H9 (cell line): ENCODE results near the gene FTO. TPM values are rescaled to one million over a fixed set of nuclear protein-coding genes. Genes with fewer than 3 reads are reported as not detected.

ENCODE experiments used
- DNase-seq: peaks from one replicate; pipeline ENCODE4 v3.0.0-alpha.2; 2017
- H2AFZ ChIP-seq: one replicate; pipeline ENCODE4 v1.6.1; 2013; ENCODE audit warnings: mild to moderate bottlenecking, low read length, control low read depth, moderate library complexity
- H2AK5ac ChIP-seq: 2 replicates; pipeline ENCODE4 v1.6.1; 2013; ENCODE audit warnings: low read length, control low read depth, mixed read lengths; ENCODE audit not compliant: insufficient read length
- H2BK120ac ChIP-seq: one replicate; pipeline ENCODE4 v1.6.1; 2013; ENCODE audit warnings: low read depth, mild to moderate bottlenecking, low read length, control low read depth, inconsistent platforms; ENCODE audit not compliant: poor library complexity, severe bottlenecking
- H2BK12ac ChIP-seq: 2 replicates; pipeline ENCODE4 v1.6.1; 2013; ENCODE audit warnings: low read length, control low read depth, mixed read lengths, low read depth; ENCODE audit not compliant: insufficient read length
- H2BK15ac ChIP-seq: 2 replicates; pipeline ENCODE4 v1.6.1; 2013; ENCODE audit warnings: low read depth, low read length, control low read depth
- H2BK20ac ChIP-seq: one replicate; pipeline ENCODE4 v1.6.1; 2013; ENCODE audit warnings: low read depth, mild to moderate bottlenecking, low read length, control low read depth, inconsistent platforms; ENCODE audit not compliant: poor library complexity, severe bottlenecking
- H2BK5ac ChIP-seq: 2 replicates; pipeline ENCODE4 v1.6.1; 2013; ENCODE audit warnings: low read length, control low read depth, mixed read lengths; ENCODE audit not compliant: insufficient read length
- H3K14ac ChIP-seq: 2 replicates; pipeline ENCODE4 v1.6.1; 2013; ENCODE audit warnings: low read length, control low read depth; ENCODE audit not compliant: insufficient read depth
- H3K18ac ChIP-seq: 2 replicates; pipeline ENCODE4 v1.6.1; 2013; ENCODE audit warnings: low read depth, mild to moderate bottlenecking, mixed read lengths, low read length, control low read depth; ENCODE audit not compliant: insufficient read length
- H3K23ac ChIP-seq: 2 replicates; pipeline ENCODE4 v1.6.1; 2013; ENCODE audit warnings: low read length, control low read depth, mixed read lengths, low read depth; ENCODE audit not compliant: insufficient read length
- H3K23me2 ChIP-seq: 2 replicates; pipeline ENCODE4 v1.6.1; 2013; ENCODE audit warnings: low read depth, mild to moderate bottlenecking, mixed read lengths, low read length, control low read depth; ENCODE audit not compliant: insufficient read length, poor library complexity, severe bottlenecking
- H3K27ac ChIP-seq: 2 replicates; pipeline ENCODE4 v1.5.1; 2013; ENCODE audit warnings: low read length, control low read depth, mixed read lengths, low read depth; ENCODE audit not compliant: insufficient read length
- H3K27me3 ChIP-seq: 2 replicates; pipeline ENCODE4 v1.6.1; 2013; ENCODE audit warnings: low read length, control low read depth, inconsistent platforms; ENCODE audit not compliant: insufficient read depth
- H3K4ac ChIP-seq: 2 replicates; pipeline ENCODE4 v1.6.1; 2013; ENCODE audit warnings: low read depth, mild to moderate bottlenecking, control low read depth, inconsistent platforms, low read length, moderate library complexity
- H3K4me1 ChIP-seq: 2 replicates; pipeline ENCODE4 v1.6.1; 2013; ENCODE audit warnings: low read length, control low read depth, inconsistent platforms; ENCODE audit not compliant: insufficient read depth
- H3K4me2 ChIP-seq: 2 replicates; pipeline ENCODE4 v1.6.1; 2013; ENCODE audit warnings: low read length, control low read depth, mixed read lengths; ENCODE audit not compliant: insufficient read length, insufficient read depth
- H3K56ac ChIP-seq: 2 replicates; pipeline ENCODE4 v1.6.1; 2013; ENCODE audit warnings: low read depth, mild to moderate bottlenecking, mixed read lengths, low read length, control low read depth; ENCODE audit not compliant: insufficient read length
- H3K79me1 ChIP-seq: 2 replicates; pipeline ENCODE4 v1.6.1; 2013; ENCODE audit warnings: low read depth, mild to moderate bottlenecking, moderate library complexity, low read length, control low read depth, inconsistent platforms; ENCODE audit not compliant: insufficient read depth, poor library complexity, severe bottlenecking
- H3K79me2 ChIP-seq: 2 replicates; pipeline ENCODE4 v1.6.1; 2013; ENCODE audit warnings: low read length, control low read depth, inconsistent platforms; ENCODE audit not compliant: insufficient read depth
- H3K9ac ChIP-seq: 2 replicates; pipeline ENCODE4 v1.6.1; 2013; ENCODE audit warnings: low read length, control low read depth, mixed read lengths; ENCODE audit not compliant: insufficient read length; ENCODE audit errors: extremely low read depth
- H3K9me3 ChIP-seq: one replicate; pipeline ENCODE4 v1.6.1; 2013; ENCODE audit warnings: low read depth, low read length, inconsistent platforms; ENCODE audit not compliant: control insufficient read depth
- H3T11ph ChIP-seq: one replicate; pipeline ENCODE4 v1.6.1; 2013; ENCODE audit warnings: mild to moderate bottlenecking, low read length, control low read depth, inconsistent platforms
- H4K20me1 ChIP-seq: one replicate; pipeline ENCODE4 v1.6.1; 2013; ENCODE audit not compliant: control insufficient read depth, insufficient read length, insufficient read depth
- H4K5ac ChIP-seq: 2 replicates; pipeline ENCODE4 v1.6.1; 2013; ENCODE audit warnings: low read depth, mild to moderate bottlenecking, mixed read lengths, low read length, control low read depth; ENCODE audit not compliant: insufficient read length
- H4K8ac ChIP-seq: replicated peaks from 2 replicates; pipeline ENCODE4 v1.6.1; 2013; ENCODE audit warnings: low read length, control low read depth, mixed read lengths, low read depth; ENCODE audit not compliant: insufficient read length
- H4K91ac ChIP-seq: 2 replicates; pipeline ENCODE4 v1.6.1; 2013; ENCODE audit warnings: low read depth, mild to moderate bottlenecking, moderate library complexity, mixed read lengths, low read length, control low read depth; ENCODE audit not compliant: insufficient read length
- H3K27ac Mint-ChIP-seq, 3 experiments: 2 replicates in 2 of 3; 3 replicates in 1 of 3; pipeline ENCODE4 v1.8.0; 2020 to 2021; ENCODE audit warnings: mixed read lengths in 3 of 3, mild to moderate bottlenecking in 1 of 3, moderate library complexity in 1 of 3
- H3K27me3 Mint-ChIP-seq: 2 replicates; pipeline ENCODE4 v1.8.0; 2021; ENCODE audit warnings: low read depth, mild to moderate bottlenecking, moderate library complexity, mixed read lengths
- H3K36me3 Mint-ChIP-seq, 3 experiments: 2 replicates in 2 of 3; 3 replicates in 1 of 3; pipeline ENCODE4 v1.8.0; 2020 to 2021; ENCODE audit warnings: low read depth in 3 of 3, mixed read lengths in 3 of 3; ENCODE audit not compliant: insufficient read depth in 1 of 3
- H3K4me1 Mint-ChIP-seq, 2 experiments: 2 replicates each; pipeline ENCODE4 v1.8.0; 2020; ENCODE audit warnings: mixed read lengths in 2 of 2
- H3K4me3 Mint-ChIP-seq, 2 experiments: 2 replicates in 1 of 2; 3 replicates in 1 of 2; pipeline ENCODE4 v1.8.0; 2020 to 2021; ENCODE audit warnings: mild to moderate bottlenecking in 2 of 2, mixed read lengths in 2 of 2, moderate library complexity in 1 of 2
- H3K9me3 Mint-ChIP-seq, 2 experiments: 2 replicates in 1 of 2; 3 replicates in 1 of 2; pipeline ENCODE4 v1.8.0; 2020; ENCODE audit warnings: mild to moderate bottlenecking in 2 of 2, mixed read lengths in 2 of 2, moderate library complexity in 1 of 2
- CTCF ChIP-seq: fragments of 200-600 bp; sonication (generic); conservative IDR thresholded peaks from 3 replicates; pipeline ENCODE4 v1.8.0; 2021; ENCODE audit warnings: antibody characterized with exemption, mild to moderate bottlenecking
- WGBS: extraction: QIAGEN DNeasy Blood & Tissue Kit; methylation state at CpG from one replicate; pipeline ENCODE4 v1.1.7; 2013; ENCODE audit warnings: missing lambda C conversion rate, low lambda C conversion rate, mixed read lengths; ENCODE audit not compliant: insufficient read length; ENCODE audit errors: extremely low coverage; 5-methylcytosine and 5-hydroxymethylcytosine counted together
- total RNA-seq: library from RNA; stranded (reverse); gene quantifications from 2 replicates; pipeline ENCODE4 v1.2.1, GENCODE V29; 2021

Gene FTO
- total RNA-seq, 1 experiment from 2014 or later, result 67.9 TPM

DNA sequence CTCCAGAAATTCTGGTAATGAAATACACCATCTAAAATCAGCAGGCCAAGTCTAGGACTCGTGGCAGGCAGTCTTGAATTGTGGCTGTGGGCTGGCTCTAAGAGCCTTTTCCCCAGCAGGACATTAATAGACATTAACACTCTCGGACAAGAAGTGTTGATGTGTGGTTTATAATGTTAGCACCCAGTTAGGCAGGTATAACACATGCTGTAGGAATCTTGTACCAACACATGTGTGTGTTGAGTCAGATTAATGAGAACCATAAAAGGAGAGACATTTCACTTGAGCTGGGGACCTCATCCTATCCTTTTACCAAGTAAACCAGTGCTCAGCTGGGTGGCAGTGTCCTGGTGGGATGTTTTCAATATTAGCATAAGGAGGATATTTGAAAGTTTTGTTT lies 264.5 kb downstream of the FTO start:
- H4K20me1 ChIP-seq, result no peaks in the 10 kb centered on the region
- TF ChIP-seq CTCF, result no peak
- no peaks in the 10 kb centered on the region for H3K79me1 ChIP-seq
- no peak overlapping the region for H3K23ac ChIP-seq
- H2BK15ac ChIP-seq, result no peak overlapping the region
- H3T11ph ChIP-seq, result no peak overlapping the region
- no peak overlapping the region for H3K4ac ChIP-seq
- H3K27me3 Mint-ChIP-seq, result no peaks in the 10 kb centered on the region
- no peaks in the 10 kb centered on the region for H3K9me3 Mint-ChIP-seq
- no peak overlapping the region for H3K4me2 ChIP-seq
- H3K9ac ChIP-seq, result no peak overlapping the region
- no peak overlapping the region for H3K4me3 Mint-ChIP-seq
- no peak overlapping the region for H4K8ac ChIP-seq
- H3K14ac ChIP-seq, result no peak overlapping the region
- peaks cover 0 to 2% (median 0%) of the 10 kb centered on the region in 3 experiments; a peak in 1 of 7 replicates for H3K36me3 Mint-ChIP-seq
- no peaks in the 10 kb centered on the region for H3K23me2 ChIP-seq
- no peak overlapping the region for H2AFZ ChIP-seq
- H2BK20ac ChIP-seq, result no peak overlapping the region
- no peak overlapping the region for H2BK12ac ChIP-seq
- no peak overlapping the region for H4K5ac ChIP-seq
- peak overlapping the region in 2 of 3 experiments; percentile 47 to 52; a peak in 3 of 7 replicates for H3K27ac Mint-ChIP-seq
- peaks cover 6% of the 10 kb centered on the region; the same call in 1 of the 2 replicates for H3K4me1 ChIP-seq
- DNase-seq, result no peak
- H3K79me2 ChIP-seq, result no peaks in the 10 kb centered on the region
- H4K91ac ChIP-seq, result no peak overlapping the region
- no peak overlapping the region for H2AK5ac ChIP-seq
- no peak overlapping the region for H3K18ac ChIP-seq
- no peaks in the 10 kb centered on the region for H3K9me3 ChIP-seq
- no CpG with 5 or more reads among the region's 2 CpGs for WGBS
- H3K4me1 Mint-ChIP-seq, result peaks cover 15 to 17% of the 10 kb centered on the region in 2 experiments
- no peak overlapping the region for H3K56ac ChIP-seq
- no peaks in the 10 kb centered on the region for H3K27me3 ChIP-seq
- no peak overlapping the region for H2BK120ac ChIP-seq
- no peak overlapping the region for H2BK5ac ChIP-seq
- no peak overlapping the region for H3K27ac ChIP-seq
